CD4-positive, alpha-beta memory T cell (primary cell): ENCODE data around the gene FADS2. TPM values are rescaled to one million over a fixed set of nuclear protein-coding genes. Genes with fewer than 3 reads are reported as not detected.

Experiments used
- CTCF ChIA-PET: fragments of 350-600 bp; sonication (Branson Sonifier 250); formaldehyde crosslinking; loops from one replicate; lab custom pipeline; 2021; ENCODE audit warnings: inconsistent platforms; ENCODE audit not compliant: partially characterized antibody; lab: Charles Lee
- POLR2A ChIA-PET: fragments of 350-600 bp; sonication (Branson Sonifier 250); formaldehyde crosslinking; loops from one replicate; lab custom pipeline; 2021; ENCODE audit not compliant: partially characterized antibody; lab: Charles Lee
- DNase-seq, 5 donors: peaks; one replicate each; pipeline versions ENCODE4 v3.0.0 to v3.0.0-alpha.2; 2020 to 2022; ENCODE audit warnings: mixed read lengths in 1 of 5
- H3K27ac ChIP-seq: one replicate; pipeline ENCODE4 v1.7.0; 2013; ENCODE audit warnings: low read depth, low read length
- H3K27me3 ChIP-seq: 2 replicates; pipeline ENCODE4 v1.7.0; 2013; ENCODE audit warnings: mild to moderate bottlenecking, low read length, moderate library complexity; ENCODE audit not compliant: insufficient read depth
- H3K36me3 ChIP-seq: 2 replicates; pipeline ENCODE4 v1.7.0; 2013; ENCODE audit warnings: mild to moderate bottlenecking, low read length, moderate library complexity; ENCODE audit not compliant: insufficient read depth
- H3K4me1 ChIP-seq: 2 replicates; pipeline ENCODE4 v1.7.0; 2013; ENCODE audit warnings: mild to moderate bottlenecking, low read length, moderate library complexity; ENCODE audit not compliant: insufficient read depth
- H3K4me3 ChIP-seq, 2 donors: one replicate each; pipeline ENCODE4 v1.7.0; 2013; ENCODE audit warnings: low read length in 2 of 2, mild to moderate bottlenecking in 1 of 2
- H3K9me3 ChIP-seq, 2 donors: one replicate each; pipeline ENCODE4 v1.7.0; 2013; ENCODE audit warnings: low read length in 2 of 2, control low read depth in 1 of 2; ENCODE audit not compliant: control insufficient read depth in 1 of 2
- H3K27ac Mint-ChIP-seq, 7 donors: one replicate each; pipeline ENCODE4 v1.8.0; 2020 to 2021; ENCODE audit warnings: mixed read lengths in 7 of 7, mild to moderate bottlenecking in 6 of 7, inconsistent platforms in 3 of 7, moderate library complexity in 3 of 7
- H3K27me3 Mint-ChIP-seq, 2 donors: one replicate each; pipeline ENCODE4 v1.8.0; 2020 to 2021; ENCODE audit warnings: mixed read lengths in 2 of 2
- H3K36me3 Mint-ChIP-seq, 2 donors: one replicate each; pipeline ENCODE4 v1.8.0; 2020 to 2021; ENCODE audit warnings: mixed read lengths in 2 of 2, inconsistent platforms in 1 of 2, mild to moderate bottlenecking in 1 of 2
- H3K4me1 Mint-ChIP-seq, 4 donors: one replicate each; pipeline ENCODE4 v1.8.0; 2020 to 2021; ENCODE audit warnings: mixed read lengths in 4 of 4, mild to moderate bottlenecking in 1 of 4
- H3K4me3 Mint-ChIP-seq, 8 donors: one replicate each; pipeline ENCODE4 v1.8.0; 2020 to 2021; ENCODE audit warnings: mixed read lengths in 8 of 8, mild to moderate bottlenecking in 7 of 8, moderate library complexity in 6 of 8, inconsistent platforms in 3 of 8
- H3K9me3 Mint-ChIP-seq, 8 donors: one replicate each; pipeline ENCODE4 v1.8.0; 2020 to 2021; ENCODE audit warnings: mixed read lengths in 8 of 8, mild to moderate bottlenecking in 5 of 8, inconsistent platforms in 3 of 8, moderate library complexity in 1 of 8
- intact Hi-C: fragments of 100-400 bp; cut with micrococcal nuclease; formaldehyde crosslinking; loops from one replicate; pipeline ENCODE4 v1.15.1; 2023
- polyA plus RNA-seq, 2 donors: library from polyadenylated mRNA; unstranded; fragments of 300-500 nt; fragmentation: Illumina TruSeq; gene quantifications; one replicate each; pipeline ENCODE4 v1.2.3, GENCODE V29; 2021
- total RNA-seq, 2 experiments: library from RNA; stranded (reverse); gene quantifications; one replicate each; pipeline ENCODE4 v1.2.3, GENCODE V29; 2021

FADS2 gene
- total and polyA plus RNA-seq, 4 experiments from 2014 or later, result 0.06 to 0.94 (median 0.47) TPM

- peak overlapping the region; percentile 84 to 97 (median 92) for H3K4me3 Mint-ChIP-seq
- peak overlapping the region in 6 of 7 donors; percentile 65 to 88 (median 76) for H3K27ac Mint-ChIP-seq
- peaks cover 21% of the 10 kb centered on the region for H3K4me1 ChIP-seq
- peaks cover 4 to 19% of the 10 kb centered on the region in 2 donors for H3K27me3 Mint-ChIP-seq
- peak overlapping the region; percentile 73 to 77 for H3K4me3 ChIP-seq
- H3K27ac ChIP-seq, result no peak overlapping the region
- H3K9me3 Mint-ChIP-seq, result no peaks in the 10 kb centered on the region
- POLR2A ChIA-PET, result interaction anchor here (0.6 to 4.1 kb wide), 11 partner anchors 11 to 309 kb away, joined by 3 to 28 read pairs (median 5); partner anchors contain the start of genes FADS2, FEN1, FTH1 and INCENP
- CTCF ChIA-PET, result interaction anchor here (1.0 to 9.4 kb wide), 11 partner anchors 8 to 293 kb away, joined by 3 to 95 read pairs (median 8); partner anchors contain the start of genes FEN1 and TMEM258
- DNase-seq, result peak in 3 of 5 donors; percentile 12 to 61 (median 45)
- intact Hi-C loops, result loop anchor here (1.0 to 5.0 kb wide), 2 partner anchors 18 to 77 kb away; partner anchors contain the start of gene FADS3
- peaks cover 3 to 18% (median 7%) of the 10 kb centered on the region in 4 donors for H3K4me1 Mint-ChIP-seq
- no peaks in the 10 kb centered on the region for H3K36me3 ChIP-seq
- H3K36me3 Mint-ChIP-seq, result peaks cover 0 to 4% of the 10 kb centered on the region in 2 donors
- H3K9me3 ChIP-seq, result no peaks in the 10 kb centered on the region
- H3K27me3 ChIP-seq, result peaks cover 10% of the 10 kb centered on the region
Observed at GRCh38 chr11:61814958-61815789, 12.9 kb upstream of the FADS2 start.

DNA sequence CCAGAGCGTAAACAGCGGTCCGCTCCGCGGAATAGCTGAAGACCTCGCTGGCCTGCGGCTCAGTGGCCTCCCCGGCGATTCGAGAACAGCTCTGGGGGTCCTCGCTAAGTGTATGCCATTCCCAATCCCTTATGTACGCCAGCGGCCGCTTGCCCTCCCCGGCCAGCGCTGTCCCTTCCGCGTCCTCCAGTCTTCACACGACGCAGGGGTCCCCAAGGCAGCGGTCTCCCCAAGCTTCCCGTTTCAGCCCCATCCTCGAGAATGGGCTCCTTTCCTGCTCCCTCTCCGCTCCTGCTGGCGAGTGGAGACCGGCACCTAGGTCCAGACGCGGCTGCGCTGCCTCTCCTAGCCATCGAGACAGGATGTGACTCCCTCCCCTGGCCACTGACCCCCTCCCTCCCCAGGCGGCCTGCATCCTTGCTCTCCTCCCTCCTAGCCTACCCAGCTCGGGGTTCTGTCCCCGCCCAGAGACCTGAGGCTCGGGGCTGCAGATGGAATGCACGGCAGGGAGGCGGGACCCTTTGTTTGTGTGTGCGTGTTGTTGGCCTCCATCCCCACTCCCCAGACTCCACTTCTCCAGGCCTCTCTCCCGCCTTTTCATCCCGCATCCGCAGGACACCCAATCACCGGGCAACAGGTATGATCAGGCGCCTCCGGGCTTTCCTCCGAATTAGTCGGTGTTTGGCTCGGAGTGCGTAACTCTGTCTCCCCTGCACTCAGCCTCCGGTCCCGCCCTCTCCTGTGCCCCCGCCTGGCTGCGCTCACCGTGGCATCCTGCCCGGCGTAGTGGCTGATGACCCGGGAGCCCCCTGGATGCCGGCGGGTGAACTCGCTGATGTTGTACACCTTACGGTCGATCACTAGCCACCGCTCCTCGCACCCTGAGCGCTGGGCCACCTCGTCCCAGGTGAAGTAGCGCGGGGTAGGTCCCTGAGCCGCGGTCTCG is 12.0 kb upstream of the FADS2 start:
- peak overlapping the region; percentile 5 to 96 (median 83) for H3K27ac Mint-ChIP-seq
- intact Hi-C loops, result loop anchor here (1.0 to 5.0 kb wide), 3 partner anchors 19 to 76 kb away; partner anchors contain the start of genes FADS3, FEN1 and TMEM258
- H3K4me3 Mint-ChIP-seq, result peak overlapping the region; percentile 84 to 97 (median 92)
- H3K4me1 Mint-ChIP-seq, result peaks cover 3 to 18% (median 7%) of the 10 kb centered on the region in 4 donors
- peaks cover 21% of the 10 kb centered on the region for H3K4me1 ChIP-seq
- H3K27me3 ChIP-seq, result peaks cover 10% of the 10 kb centered on the region
- H3K36me3 ChIP-seq, result no peaks in the 10 kb centered on the region
- DNase-seq, result peak; percentile 38 to 71 (median 58)
- H3K4me3 ChIP-seq, result peak overlapping the region; percentile 73 to 77
- H3K9me3 ChIP-seq, result no peaks in the 10 kb centered on the region
- H3K27me3 Mint-ChIP-seq, result peaks cover 4 to 19% of the 10 kb centered on the region in 2 donors
- peak overlapping the region; percentile 34 for H3K27ac ChIP-seq
- POLR2A ChIA-PET, result interaction anchor here (0.7 to 4.1 kb wide), 10 partner anchors 12 to 308 kb away, joined by 3 to 28 read pairs (median 12); partner anchors contain the start of genes FADS2, FEN1, FTH1 and INCENP
- no peaks in the 10 kb centered on the region for H3K9me3 Mint-ChIP-seq
- peaks cover 0 to 4% of the 10 kb centered on the region in 2 donors for H3K36me3 Mint-ChIP-seq
- CTCF ChIA-PET, result interaction anchor here (1.0 to 9.4 kb wide), 9 partner anchors 9 to 292 kb away, joined by 3 to 95 read pairs (median 8); partner anchors contain the start of genes FEN1 and TMEM258

DNA sequence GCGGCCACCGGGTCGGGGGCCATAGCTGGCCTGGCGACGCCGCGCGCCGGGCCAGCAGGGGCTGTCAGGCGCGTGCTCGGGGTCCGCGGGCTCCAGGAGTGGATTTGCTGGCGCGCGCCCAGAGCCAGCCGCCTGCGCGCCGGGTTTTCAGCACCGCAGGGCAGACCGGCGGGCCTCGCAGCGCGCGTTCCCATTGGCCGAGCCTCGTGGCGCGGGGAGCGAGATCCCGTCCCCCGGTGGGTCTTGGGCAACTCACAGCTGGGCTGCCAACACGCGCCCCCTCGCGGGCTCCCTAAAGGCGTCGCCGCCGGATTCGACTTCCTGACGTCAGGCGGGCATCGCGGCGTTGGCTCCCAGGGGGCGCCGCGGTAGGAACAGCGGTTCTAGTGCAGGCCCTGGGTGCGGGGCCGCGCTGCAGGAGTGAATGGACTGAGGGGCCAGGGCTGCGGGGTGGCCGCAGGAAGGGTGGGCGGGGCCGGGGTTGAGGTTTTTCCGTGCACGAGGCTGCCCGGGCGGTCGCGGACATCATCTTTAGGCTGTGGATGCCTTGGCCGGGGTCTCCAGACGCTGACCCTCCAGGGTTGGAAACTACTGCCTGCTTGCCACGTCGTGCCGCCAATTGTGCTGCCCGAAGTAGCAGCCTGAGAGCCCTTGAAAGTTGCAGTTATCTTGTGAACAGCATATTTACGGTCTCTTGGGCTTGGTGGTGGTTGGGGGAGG is 11.2 kb upstream of the FADS2 start, which contains the start of gene FADS1:
FADS1 (minus strand) TSS at position 268 of the 720 bp plus-strand sequence; CDS start at position 194, 74 bp downstream.
- Mint-ChIP-seq H3K4me1 (peaks cover 3 to 18% (median 7%) of the 10 kb centered on the region in 4 donors), H3K36me3 (peaks cover 0 to 4% of the 10 kb centered on the region in 2 donors), H3K4me3 (peak within 1 kb of the TSS; percentile 84 to 97 (median 92)), H3K9me3 (no peaks in the 10 kb centered on the region), H3K27me3 (peaks cover 4 to 19% of the 10 kb centered on the region in 2 donors), H3K27ac (peak within 1 kb of the TSS; percentile 5 to 96 (median 83))
- H3K9me3 ChIP-seq, result no peaks in the 10 kb centered on the region
- peak within 1 kb of the TSS; percentile 73 to 77 for H3K4me3 ChIP-seq
- intact Hi-C loops, result loop anchor here (2.0 to 5.0 kb wide), 2 partner anchors 24 to 75 kb away; partner anchors contain the start of genes FADS3, FEN1 and TMEM258
- peaks cover 21% of the 10 kb centered on the region for H3K4me1 ChIP-seq
- peak within 1 kb of the TSS; percentile 34 for H3K27ac ChIP-seq
- ChIA-PET POLR2A (interaction anchor here (0.7 to 4.1 kb wide), 6 partner anchors 12 to 151 kb away, joined by 3 to 28 read pairs (median 20); partner anchors contain the start of genes FADS2, FEN1 and TMEM258), CTCF (interaction anchor here (1.4 to 9.4 kb wide), 4 partner anchors 12 to 81 kb away, joined by 4 to 95 read pairs (median 10); partner anchors contain the start of genes FEN1 and TMEM258)
- peaks cover 10% of the 10 kb centered on the region for H3K27me3 ChIP-seq
- no peaks in the 10 kb centered on the region for H3K36me3 ChIP-seq
- peak; percentile 54 to 79 (median 68) for DNase-seq

GRCh38 chr11:61817471-61818202 is 10.5 kb upstream of the FADS2 start:
- POLR2A ChIA-PET, result interaction anchor here (1.3 to 4.1 kb wide), 4 partner anchors 11 to 150 kb away, joined by 6 to 28 read pairs (median 20); partner anchors contain the start of genes FADS2, FEN1 and TMEM258
- Mint-ChIP-seq H3K4me1 (peaks cover 3 to 18% (median 7%) of the 10 kb centered on the region in 4 donors), H3K9me3 (no peaks in the 10 kb centered on the region), H3K4me3 (peak overlapping the region; percentile 71 to 86 (median 80)), H3K27ac (peak overlapping the region in 2 of 7 donors; percentile 68 to 71), H3K27me3 (peaks cover 4 to 18% of the 10 kb centered on the region in 2 donors), H3K36me3 (peaks cover 0 to 4% of the 10 kb centered on the region in 2 donors)
- no peak overlapping the region for H3K27ac ChIP-seq
- no peaks in the 10 kb centered on the region for H3K36me3 ChIP-seq
- CTCF ChIA-PET, result interaction anchor here (1.4 to 9.4 kb wide), 2 partner anchors 22 to 81 kb away, joined by 4 to 95 read pairs; partner anchors contain the start of genes FEN1 and TMEM258
- H3K9me3 ChIP-seq, result no peaks in the 10 kb centered on the region
- intact Hi-C loops, result loop anchor here (2.0 to 5.0 kb wide), 2 partner anchors 25 to 75 kb away; partner anchors contain the start of genes FADS3, FEN1 and TMEM258
- DNase-seq, result no peak
- H3K4me3 ChIP-seq, result no peak overlapping the region
- peaks cover 21% of the 10 kb centered on the region for H3K4me1 ChIP-seq
- peaks cover 10% of the 10 kb centered on the region for H3K27me3 ChIP-seq

DNA sequence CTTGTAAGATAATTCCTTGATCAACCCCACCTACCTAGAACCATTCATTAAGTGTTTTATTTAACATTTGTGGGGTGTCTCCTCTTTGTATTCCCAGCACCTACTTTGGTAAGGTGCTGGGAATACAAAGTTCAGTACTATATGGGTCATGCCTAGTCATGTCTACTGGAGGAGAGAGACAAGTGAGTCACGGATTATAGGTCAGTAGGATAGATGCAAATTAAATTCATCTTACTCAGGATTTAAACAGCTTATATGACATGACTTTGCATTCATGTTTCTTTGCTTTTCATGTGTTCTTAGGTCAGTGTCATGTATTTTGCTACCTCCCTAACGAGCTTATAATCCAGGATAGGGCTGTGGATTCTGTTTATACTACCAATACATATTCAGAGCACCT is 7.9 kb upstream of the FADS2 start:
- no peaks in the 10 kb centered on the region for H3K36me3 ChIP-seq
- no peaks in the 10 kb centered on the region for H3K9me3 ChIP-seq
- H3K4me3 Mint-ChIP-seq, result no peak overlapping the region
- no peak for DNase-seq
- ChIA-PET POLR2A (no interaction called here), CTCF (interaction anchor here (1.2 to 1.3 kb wide), 2 partner anchors 9 to 23 kb away, joined by 3 to 5 read pairs; no protein-coding TSS in a partner anchor)
- H3K27me3 ChIP-seq, result peaks cover 5% of the 10 kb centered on the region
- peaks cover 13% of the 10 kb centered on the region for H3K4me1 ChIP-seq
- no peak overlapping the region for H3K27ac ChIP-seq
- peaks cover 0 to 15% of the 10 kb centered on the region in 2 donors for H3K27me3 Mint-ChIP-seq
- intact Hi-C loops, result no loop called here
- no peaks in the 10 kb centered on the region for H3K36me3 Mint-ChIP-seq
- H3K4me1 Mint-ChIP-seq, result peaks cover 1 to 12% (median 4%) of the 10 kb centered on the region in 4 donors
- H3K4me3 ChIP-seq, result no peak overlapping the region
- H3K9me3 Mint-ChIP-seq, result no peaks in the 10 kb centered on the region
- H3K27ac Mint-ChIP-seq, result no peak overlapping the region
